ENCODE results near the gene TNIP1. TPM values are rescaled to one million over a fixed set of nuclear protein-coding genes. Genes with fewer than 3 reads are reported as not detected.

The TNIP1 gene
- total RNA-seq, 2 experiments from 2014 or later: 110 to 115 TPM

- Mint-ChIP-seq H3K9me3 (no peaks in the 10 kb centered on the region), H3K27me3 (no peaks in the 10 kb centered on the region), H3K4me1 (ENCODE audit: low read depth) (peaks cover 63% of the 10 kb centered on the region), H3K27ac (peak overlapping the region; percentile 91), H3K4me3 (peak overlapping the region; percentile 63), H3K36me3 (ENCODE audit: low read depth) (peaks cover 99% of the 10 kb centered on the region)
- peaks cover 98% of the 10 kb centered on the region for H3K36me3 ChIP-seq (ENCODE audit: insufficient read depth, low read length)
- no peak overlapping the region for H3K4me3 ChIP-seq (ENCODE audit: low read length)
- ChIA-PET POLR2A (interaction anchor here (0.7 to 5.5 kb wide), 15 partner anchors 10 to 74 kb away, joined by 3 to 97 read pairs (median 6); partner anchors contain the start of genes ANXA6 and TNIP1), CTCF (interaction anchor here (0.8 to 5.1 kb wide), 23 partner anchors 8 to 128 kb away, joined by 3 to 151 read pairs (median 9); partner anchors contain the start of genes ANXA6, CCDC69 and GM2A)
- DNase-seq (peak in 4 of 14 experiments; percentile 19 to 62 (median 52)), ATAC-seq (ENCODE audit: poor library complexity) (peak; percentile 60)
- no peaks in the 10 kb centered on the region for H3K27me3 ChIP-seq (ENCODE audit: control insufficient read depth in 1 of 2, insufficient read depth in 2 of 2, low read length in 2 of 2)
- H3K9me3 ChIP-seq (ENCODE audit: control insufficient read depth in 1 of 2, insufficient read depth in 1 of 2, low read length in 2 of 2): no peaks in the 10 kb centered on the region
- H3K27ac ChIP-seq (ENCODE audit: low read depth in 1 of 2, low read length in 2 of 2): peak overlapping the region; percentile 1 to 55
- peaks cover 45% of the 10 kb centered on the region for H3K4me1 ChIP-seq (ENCODE audit: insufficient read depth, low read length)
- no peak for TF ChIP-seq CTCF (IDR thresholded peaks at IDR 0.05)
- intact Hi-C loops (cut with DNase I, micrococcal nuclease): no loop called here
Observed at GRCh38 chr5:151125421-151125820, 44.6 kb upstream of the TNIP1 start.

DNA sequence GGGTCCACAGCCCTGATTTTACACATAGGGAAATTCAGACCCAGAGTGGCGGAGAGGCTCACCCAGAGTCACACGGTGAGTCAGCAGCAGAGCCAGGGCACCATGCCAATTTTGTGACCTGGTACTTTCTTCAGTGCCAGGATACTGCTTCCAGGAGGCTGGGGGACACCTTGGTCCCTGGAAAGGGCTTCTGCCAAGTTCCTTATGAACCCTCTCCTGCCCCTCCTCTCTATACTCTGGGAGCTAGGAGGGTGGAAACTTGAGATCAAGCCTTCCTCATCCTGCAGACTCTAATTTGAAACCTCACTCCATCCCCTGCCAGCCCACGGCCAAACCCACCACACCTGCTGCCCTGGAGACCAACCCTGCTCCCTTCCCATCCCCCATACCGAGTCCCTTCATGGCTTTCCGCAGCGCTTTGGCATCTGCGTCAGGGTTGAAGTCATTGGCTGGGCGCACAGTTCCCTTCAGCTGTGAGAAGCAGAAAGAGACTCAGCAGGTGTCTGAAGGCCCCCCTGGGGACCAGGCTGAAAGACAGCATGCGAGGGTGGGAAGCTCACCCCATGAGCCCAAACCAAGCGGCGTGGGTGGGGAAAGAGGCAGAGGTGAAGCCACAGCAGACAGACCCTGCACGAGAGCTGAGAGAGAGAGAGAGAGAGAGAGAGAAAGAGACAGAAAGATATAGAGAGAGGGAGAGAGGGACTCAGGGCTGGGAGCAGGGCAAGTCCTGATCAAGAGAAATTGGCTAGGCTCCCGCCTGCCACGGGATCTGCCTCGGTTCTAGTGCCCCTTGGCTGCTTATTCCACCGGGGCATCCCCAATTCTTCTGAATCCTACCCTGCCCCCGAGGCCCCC lies 43.3 kb upstream of the TNIP1 start:
- ChIA-PET POLR2A (interaction anchor here (0.9 to 5.5 kb wide), 4 partner anchors 13 to 41 kb away, joined by 4 to 97 read pairs (median 9); partner anchors contain the start of gene ANXA6), CTCF (interaction anchor here (2.1 to 5.1 kb wide), 2 partner anchors 42 to 73 kb away, joined by 8 to 151 read pairs; no protein-coding TSS in a partner anchor)
- H3K36me3 Mint-ChIP-seq (ENCODE audit: low read depth): peaks cover 99% of the 10 kb centered on the region
- DNase-seq: peak in 6 of 14 experiments; percentile 19 to 49 (median 37)
- peak; percentile 64 for ATAC-seq (ENCODE audit: poor library complexity)
- Histone ChIP-seq H3K36me3 (ENCODE audit: insufficient read depth, low read length) (peaks cover 98% of the 10 kb centered on the region), H3K4me1 (ENCODE audit: insufficient read depth, low read length) (peaks cover 42% of the 10 kb centered on the region), H3K4me3 (ENCODE audit: low read length) (no peak overlapping the region), H3K27me3 (ENCODE audit: control insufficient read depth in 1 of 2, insufficient read depth in 2 of 2, low read length in 2 of 2) (no peaks in the 10 kb centered on the region), H3K27ac (ENCODE audit: low read depth in 1 of 2, low read length in 2 of 2) (peak overlapping the region; percentile 32 to 55), H3K9me3 (ENCODE audit: control insufficient read depth in 1 of 2, insufficient read depth in 1 of 2, low read length in 2 of 2) (no peaks in the 10 kb centered on the region)
- H3K9me3 Mint-ChIP-seq: no peaks in the 10 kb centered on the region
- peak overlapping the region; percentile 91 for H3K27ac Mint-ChIP-seq
- peaks cover 55% of the 10 kb centered on the region for H3K4me1 Mint-ChIP-seq (ENCODE audit: low read depth)
- TF ChIP-seq CTCF (IDR thresholded peaks at IDR 0.05): no peak
- peak overlapping the region; percentile 59 for H3K4me3 Mint-ChIP-seq
- no peaks in the 10 kb centered on the region for H3K27me3 Mint-ChIP-seq
- intact Hi-C loops (cut with DNase I, micrococcal nuclease): no loop called here

GRCh38 chr5:151122828-151123227 lies 42.0 kb upstream of the TNIP1 start:
- Histone ChIP-seq H3K27ac (ENCODE audit: low read depth in 1 of 2, low read length in 2 of 2) (peak overlapping the region; percentile 32 to 55), H3K36me3 (ENCODE audit: insufficient read depth, low read length) (peaks cover 98% of the 10 kb centered on the region), H3K4me1 (ENCODE audit: insufficient read depth, low read length) (peaks cover 37% of the 10 kb centered on the region), H3K9me3 (ENCODE audit: control insufficient read depth in 1 of 2, insufficient read depth in 1 of 2, low read length in 2 of 2) (no peaks in the 10 kb centered on the region), H3K4me3 (ENCODE audit: low read length) (no peak overlapping the region), H3K27me3 (ENCODE audit: control insufficient read depth in 1 of 2, insufficient read depth in 2 of 2, low read length in 2 of 2) (no peaks in the 10 kb centered on the region)
- peaks cover 45% of the 10 kb centered on the region for H3K4me1 Mint-ChIP-seq (ENCODE audit: low read depth)
- ChIA-PET POLR2A (no interaction called here), CTCF (interaction anchor here (0.7 to 5.1 kb wide), 2 partner anchors 42 to 44 kb away, joined by 3 to 151 read pairs; no protein-coding TSS in a partner anchor)
- H3K27me3 Mint-ChIP-seq: no peaks in the 10 kb centered on the region
- H3K4me3 Mint-ChIP-seq: no peak overlapping the region
- intact Hi-C loops (cut with DNase I, micrococcal nuclease): no loop called here
- no peak for TF ChIP-seq CTCF (IDR thresholded peaks at IDR 0.05)
- ATAC-seq (ENCODE audit: poor library complexity) (no peak), DNase-seq (no peak)
- peak overlapping the region; percentile 54 for H3K27ac Mint-ChIP-seq
- H3K36me3 Mint-ChIP-seq (ENCODE audit: low read depth): peaks cover 99% of the 10 kb centered on the region
- no peaks in the 10 kb centered on the region for H3K9me3 Mint-ChIP-seq
